GM21423 (cell line): ENCODE measurements around the gene MATN3.
"Not testable (repeated sequence)": the region's sequence is repeated elsewhere in the genome, so short reads cannot be mapped to it uniquely, and the experiment has no call there.

Experiments
- ATAC-seq: cut with Tn5 transposase; IDR thresholded peaks from one replicate; pipeline ENCODE4 v1.9.1; 2021; ENCODE audit warnings: mild to moderate bottlenecking, moderate library complexity; ENCODE audit not compliant: unreplicated experiment

Gene MATN3

DNA sequence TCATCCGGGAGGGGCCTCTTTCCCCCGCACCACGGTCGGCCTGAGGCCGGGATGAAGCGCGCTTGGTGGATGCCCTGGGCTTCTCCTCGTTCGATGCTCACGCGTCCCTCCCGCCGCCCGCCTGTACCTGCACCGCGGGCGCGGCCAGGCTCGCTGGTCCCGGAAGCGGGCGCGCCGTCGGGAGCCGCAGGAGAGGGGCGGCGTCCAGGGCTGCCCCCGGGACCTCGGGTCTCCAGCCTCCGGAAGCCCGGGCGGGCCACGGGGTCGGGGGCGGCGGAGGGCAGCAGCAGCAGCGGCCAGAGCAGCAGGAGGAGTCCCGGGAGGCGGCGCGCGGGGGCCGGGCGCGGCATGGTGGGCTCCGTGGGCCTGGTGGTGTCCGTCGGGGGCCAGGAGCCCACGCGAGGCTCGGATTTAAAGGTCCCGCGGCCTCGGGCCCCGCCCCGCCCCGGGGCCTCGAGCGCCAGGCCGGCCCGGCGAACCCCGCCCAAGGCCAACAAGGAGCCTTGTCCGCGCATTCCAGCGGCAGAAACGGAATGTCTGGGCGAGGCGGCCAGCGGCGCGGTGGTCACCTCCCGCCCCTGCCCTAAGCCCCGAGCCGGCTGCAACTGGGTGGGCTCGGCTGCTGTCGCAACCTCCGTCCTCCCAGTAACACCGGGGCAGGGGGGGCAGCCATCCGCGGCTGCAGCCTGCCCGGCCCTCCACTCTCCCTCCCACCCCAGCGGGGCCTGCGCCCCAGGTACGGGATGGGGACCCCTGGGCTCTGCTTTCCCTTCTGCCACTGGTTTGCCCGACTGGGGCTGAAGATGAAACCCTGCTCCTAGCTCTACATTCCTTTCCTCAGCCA, at the start of gene MATN3:
Gene MATN3 (minus strand): TSS at position 387 of the 844 bp plus-strand sequence. CDS start 37 bp downstream, at position 350.
- no peak for ATAC-seq

- no peak for ATAC-seq
Observed at GRCh38 chr2:20061940-20062339, 49.5 kb upstream of the MATN3 start.

- no peak for ATAC-seq
Observed at GRCh38 chr2:20061476-20061875, 49.0 kb upstream of the MATN3 start.

- ATAC-seq = no peak
Observed at GRCh38 chr2:20060106-20060505, 47.6 kb upstream of the MATN3 start.

DNA sequence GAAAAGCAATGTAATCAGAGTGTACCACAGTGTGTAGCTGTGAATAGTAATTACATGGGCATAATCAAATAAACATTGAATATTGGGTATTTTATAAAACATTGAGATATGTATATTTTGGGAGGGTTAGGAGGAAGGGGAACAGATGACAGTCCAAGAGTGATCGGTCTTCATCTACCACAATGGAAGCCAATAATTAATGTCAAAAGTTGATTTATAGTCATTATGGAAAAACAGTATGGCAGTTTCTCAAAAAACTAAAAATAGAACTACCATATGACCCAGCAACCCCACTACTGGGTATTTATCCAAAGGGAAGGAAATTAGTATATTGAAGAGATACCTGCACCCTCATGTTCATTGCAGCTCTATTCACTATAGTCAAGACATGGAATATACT, 44.8 kb upstream of the MATN3 start:
- no peak for ATAC-seq

DNA sequence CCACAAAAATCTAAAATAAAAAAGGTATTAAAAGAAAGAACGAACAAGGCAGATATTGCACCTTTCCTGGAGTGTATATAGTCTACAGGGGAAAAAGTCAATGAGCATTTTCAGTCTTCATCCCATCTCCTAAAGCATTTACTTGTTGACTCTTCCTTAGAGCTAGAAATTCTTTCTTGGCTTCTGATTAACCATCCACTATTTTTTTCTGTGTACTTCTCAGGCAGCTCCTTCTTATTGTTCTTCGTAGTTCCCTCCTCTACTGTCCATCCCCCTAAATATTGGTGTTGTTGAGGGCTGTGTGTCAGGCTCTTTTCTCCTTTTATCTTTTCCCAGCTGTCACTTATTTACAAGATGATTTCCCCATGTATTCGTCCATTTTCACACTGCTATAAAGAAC, 42.5 kb upstream of the MATN3 start:
- ATAC-seq = no peak

- no peak for ATAC-seq
Observed at GRCh38 chr2:20054119-20054518, 41.7 kb upstream of the MATN3 start.

- ATAC-seq = no peak
Observed at GRCh38 chr2:20052861-20053281, 40.4 kb upstream of the MATN3 start.

DNA sequence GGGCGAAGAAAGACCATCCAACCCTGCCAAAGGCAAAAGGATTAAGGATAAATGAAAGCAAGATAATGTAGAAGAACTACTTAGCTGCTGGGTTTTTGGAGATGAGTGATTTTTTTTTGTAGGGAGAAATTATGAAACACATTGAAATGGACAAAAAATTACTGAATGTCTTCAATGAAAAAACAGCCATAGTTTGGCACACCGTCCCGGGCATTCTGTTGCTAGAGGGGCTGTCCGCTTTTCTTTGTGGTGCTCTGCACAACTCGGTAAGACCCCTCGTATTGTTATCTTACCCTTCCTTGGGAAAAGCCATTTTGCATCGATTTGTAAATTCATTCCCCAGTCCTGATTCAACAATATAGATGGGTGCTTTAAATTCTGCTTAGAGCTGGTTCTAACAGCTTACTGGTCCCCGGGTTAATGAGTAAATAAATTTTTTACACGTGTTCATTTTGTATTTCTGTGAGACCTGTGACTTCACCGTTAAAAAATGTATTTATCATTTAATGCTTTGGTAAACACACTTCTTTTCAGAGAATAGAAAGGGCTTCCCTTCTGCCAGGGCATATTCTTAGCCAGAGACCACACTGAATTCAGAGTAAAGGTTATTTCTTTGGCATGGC, 39.9 kb upstream of the MATN3 start:
- no peak for ATAC-seq

- ATAC-seq = peak; percentile 95
Observed at GRCh38 chr2:20051532-20052228, 39.2 kb upstream of the MATN3 start, which contains the start of gene LAPTM4A. LAPTM4A (minus strand) TSS chr2:20051628; CDS start chr2:20051520, 108 bp downstream.

DNA sequence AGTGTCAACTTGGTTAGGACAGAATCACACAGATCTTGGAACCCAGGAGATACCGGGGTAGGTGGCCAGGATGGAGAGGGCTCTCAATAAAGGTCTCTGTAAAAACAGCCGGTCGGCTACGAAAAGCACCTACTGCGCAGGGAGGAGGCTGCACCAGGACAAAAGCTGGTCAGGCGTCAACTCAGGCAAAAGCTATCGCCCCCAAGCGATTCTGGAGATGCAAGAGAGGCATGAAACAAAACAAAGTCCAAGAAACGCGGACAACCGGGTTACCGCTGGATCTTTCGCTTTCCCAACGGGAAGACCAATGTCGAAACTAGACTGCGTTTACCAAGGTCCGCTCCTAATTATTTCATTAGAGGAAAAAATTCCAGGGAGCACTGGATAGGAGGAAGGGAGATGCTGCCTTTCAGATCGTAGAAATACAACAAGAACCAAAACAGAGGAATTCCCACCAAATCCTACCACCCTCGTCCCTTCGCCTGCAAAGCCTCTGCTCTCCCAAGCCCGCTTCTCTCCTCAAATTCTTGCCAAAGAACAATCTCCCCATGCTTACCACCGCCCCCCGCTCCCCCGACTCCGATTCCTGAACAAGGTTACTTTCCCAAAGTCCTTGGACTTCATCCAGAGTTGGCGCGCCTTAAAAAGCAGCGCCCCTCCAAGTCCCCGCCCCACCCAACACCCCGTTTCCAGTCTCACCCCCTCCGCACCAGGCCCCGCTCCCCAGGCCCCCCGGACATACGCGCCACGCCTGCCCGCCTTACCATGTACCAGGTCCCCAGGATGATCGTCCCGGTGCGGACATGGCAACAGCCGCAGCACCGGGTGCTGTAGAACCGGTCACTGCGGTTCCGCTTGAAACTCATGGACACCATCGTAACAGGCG, 38.4 kb upstream of the MATN3 start:
- ATAC-seq = peak; percentile 17

DNA sequence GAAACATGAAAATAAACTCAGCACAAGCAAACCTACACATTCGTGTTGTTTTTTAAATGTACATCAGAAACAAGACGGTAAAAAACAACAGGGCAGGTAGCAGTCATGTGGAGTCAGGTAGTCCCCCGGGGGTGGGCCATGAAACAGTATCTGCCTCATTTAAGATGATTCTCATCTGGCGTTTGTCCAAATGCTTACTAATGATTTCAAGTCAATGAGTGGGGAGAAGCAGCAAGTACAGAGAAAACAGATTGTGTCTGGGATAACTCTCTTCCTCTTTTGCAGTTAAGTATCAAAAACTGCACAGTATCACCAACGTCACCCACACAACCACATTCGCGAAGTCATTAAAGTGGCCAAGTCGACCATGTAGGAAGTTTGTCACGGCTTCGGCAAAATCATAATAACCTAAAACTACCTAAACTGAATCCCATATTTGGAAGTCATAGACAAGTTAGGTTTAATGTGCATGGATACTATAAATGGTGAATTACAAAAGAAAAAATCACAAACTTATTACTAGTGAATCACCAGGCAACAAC, 37.7 kb upstream of the MATN3 start:
- ATAC-seq = no peak

GRCh38 chr2:20049637-20050036, 37.2 kb upstream of the MATN3 start:
- ATAC-seq = no peak

- ATAC-seq = no peak
Observed at GRCh38 chr2:20048488-20049448, 36.3 kb upstream of the MATN3 start.

DNA sequence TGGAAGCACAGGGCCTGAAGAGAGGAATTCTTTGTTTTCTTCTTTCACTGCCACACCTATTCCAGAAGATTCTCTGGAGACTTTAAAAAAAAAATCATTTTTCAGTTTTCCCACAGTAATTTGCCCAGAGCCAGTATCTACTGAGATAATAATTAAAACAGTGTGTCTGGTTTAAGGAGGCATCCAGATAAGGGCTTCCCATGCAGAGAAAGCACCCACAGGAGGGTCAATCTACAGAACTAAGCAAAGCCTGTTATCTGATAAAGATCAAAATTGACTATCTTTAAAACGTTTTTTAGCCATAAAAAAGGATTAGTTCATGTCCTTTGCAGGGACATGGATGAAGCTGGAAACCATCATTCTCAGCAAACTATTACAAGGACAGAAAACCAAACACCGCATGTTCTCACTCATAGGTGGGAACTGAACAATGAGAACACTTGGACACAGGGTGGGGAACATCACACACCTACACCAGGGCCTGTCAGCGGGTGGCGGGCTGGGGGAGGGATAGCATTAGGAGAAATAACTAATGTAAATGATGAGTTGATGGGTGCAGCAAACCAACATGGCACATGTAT, 33.3 kb upstream of the MATN3 start:
- not testable (repeated sequence) for ATAC-seq

GRCh38 chr2:20044778-20045177, 32.3 kb upstream of the MATN3 start:
- no peak for ATAC-seq

- no peak for ATAC-seq
Observed at GRCh38 chr2:20042531-20042930, 30.1 kb upstream of the MATN3 start.

GRCh38 chr2:20040489-20041172, 28.2 kb upstream of the MATN3 start:
- ATAC-seq = no peak
